Measurements from ENCODE around the gene SMIM41.

Gene SMIM41

GRCh38 chr12:52147367-52147963 is 68.0 kb downstream of the SMIM41 start:
- DNase-seq (ENCODE audit: low read depth in 2 of 2) = no peak

GRCh38 chr12:52147964-52148463 is 68.5 kb downstream of the SMIM41 start:
- DNase-seq (ENCODE audit: low read depth in 2 of 2) = no peak

- DNase-seq (ENCODE audit: low read depth in 2 of 2) = no peak
Measured at GRCh38 chr12:52148464-52149181, 69.1 kb downstream of the SMIM41 start.

- no peak for DNase-seq (ENCODE audit: low read depth in 2 of 2)
Measured at GRCh38 chr12:52149182-52149641, 69.7 kb downstream of the SMIM41 start.

GRCh38 chr12:52149651-52150241 is 70.2 kb downstream of the SMIM41 start:
- no peak for DNase-seq (ENCODE audit: low read depth in 2 of 2)

- no peak for DNase-seq (ENCODE audit: low read depth in 2 of 2)
Measured at GRCh38 chr12:52151153-52151836, 71.8 kb downstream of the SMIM41 start.

GRCh38 chr12:52151837-52152783 is 72.6 kb downstream of the SMIM41 start:
- peak; percentile 55 to 67 for DNase-seq (ENCODE audit: low read depth in 2 of 2)

- no peak for DNase-seq (ENCODE audit: low read depth in 2 of 2)
Measured at GRCh38 chr12:52152905-52153317, 73.4 kb downstream of the SMIM41 start.

GRCh38 chr12:52155048-52155868 is 75.8 kb downstream of the SMIM41 start:
- no peak for DNase-seq (ENCODE audit: low read depth in 2 of 2)

- no peak for DNase-seq (ENCODE audit: low read depth in 2 of 2)
Measured at GRCh38 chr12:52156311-52156710, 76.8 kb downstream of the SMIM41 start.

- peak; percentile 55 to 69 for DNase-seq (ENCODE audit: low read depth in 2 of 2)
Measured at GRCh38 chr12:52156757-52157565, 77.5 kb downstream of the SMIM41 start.

- DNase-seq (ENCODE audit: low read depth in 2 of 2) = no peak
Measured at GRCh38 chr12:52157566-52158150, 78.2 kb downstream of the SMIM41 start.
